Superior temporal gyrus (tissue), 1 donor: ENCODE results near the gene GABRR2.
"Not testable (repeated sequence)": the region's sequence is repeated elsewhere in the genome, so short reads cannot be mapped to it uniquely, and the experiment has no call there.

Source experiments
- DNase-seq: peaks from one replicate; pipeline ENCODE4 v3.0.0-alpha.2; 2016; ENCODE audit errors: extremely low spot score

Gene GABRR2

GRCh38 chr6:89324304-89324703 lies 9.2 kb upstream of the GABRR2 start:
- no peak for DNase-seq

- DNase-seq, result no peak
These were observed 8.4 kb upstream of the GABRR2 start for GRCh38 chr6:89323511-89323971.

- DNase-seq, result no peak
These were observed 6.3 kb upstream of the GABRR2 start for GRCh38 chr6:89321131-89321970.

- no peak for DNase-seq
These were observed 5.0 kb upstream of the GABRR2 start for GRCh38 chr6:89320012-89320559.

GRCh38 chr6:89317067-89317466 lies 2.0 kb upstream of the GABRR2 start:
- no peak for DNase-seq

GRCh38 chr6:89314692-89315091 lies 407 bp downstream of the GABRR2 start:
- no peak for DNase-seq

GRCh38 chr6:89313006-89313405 lies 2.1 kb downstream of the GABRR2 start:
- peak; percentile 68 for DNase-seq

- DNase-seq, result peak; percentile 57
These were observed 3.1 kb downstream of the GABRR2 start for GRCh38 chr6:89311853-89312531.

GRCh38 chr6:89311530-89311852 lies 3.6 kb downstream of the GABRR2 start:
- no peak for DNase-seq

- no peak for DNase-seq
These were observed 4.2 kb downstream of the GABRR2 start for GRCh38 chr6:89310929-89311328.

GRCh38 chr6:89308525-89309395 lies 6.3 kb downstream of the GABRR2 start:
- DNase-seq, result no peak

GRCh38 chr6:89304517-89304916 lies 10.6 kb downstream of the GABRR2 start:
- DNase-seq, result not testable (repeated sequence)

- no peak for DNase-seq
These were observed 12.2 kb downstream of the GABRR2 start for GRCh38 chr6:89302936-89303335.

- DNase-seq, result no peak
These were observed 12.8 kb downstream of the GABRR2 start for GRCh38 chr6:89302195-89302770.

GRCh38 chr6:89301586-89302194 lies 13.4 kb downstream of the GABRR2 start:
- no peak for DNase-seq

- DNase-seq, result no peak
These were observed 15.6 kb downstream of the GABRR2 start for GRCh38 chr6:89299466-89299850.

- no peak for DNase-seq
These were observed 16.2 kb downstream of the GABRR2 start for GRCh38 chr6:89298680-89299465.

GRCh38 chr6:89297695-89298351 lies 17.3 kb downstream of the GABRR2 start:
- DNase-seq, result peak; percentile 18

- no peak for DNase-seq
These were observed 19.1 kb downstream of the GABRR2 start for GRCh38 chr6:89295981-89296380.

GRCh38 chr6:89295116-89295515 lies 20.0 kb downstream of the GABRR2 start:
- not testable (repeated sequence) for DNase-seq
